ENCODE data around the gene LYST. TPM values are rescaled to one million over a fixed set of nuclear protein-coding genes. Genes with fewer than 3 reads are reported as not detected.
A peak's percentile ranks its signal among the peaks of the same experiment; 100 is the strongest.

The LYST gene
- total and polyA plus RNA-seq, 2 of the 8 experiments (the other 6 are each of a cell fraction or from before 2014, with no cell fraction given): 0.29 to 0.58 TPM

GRCh38 chr1:235843461-235843961, 23.2 kb downstream of the LYST start:
- Histone ChIP-seq H2AK5ac (ENCODE audit: low read depth, low read length) (no peak overlapping the region), H2AFZ (ENCODE audit: low read length) (no peak overlapping the region), H4K20me1 (replicated peaks in 1 of 2; ENCODE audit: control insufficient read depth in 1 of 2, insufficient read depth in 2 of 2, low read length in 2 of 2) (no peaks in the 10 kb centered on the region), H3K79me1 (ENCODE audit: low read depth, low read length) (no peaks in the 10 kb centered on the region), H3K9ac (replicated peaks in 1 of 4; ENCODE audit: extremely low read depth in 1 of 4, low read depth in 3 of 4, low read length in 3 of 4) (no peak overlapping the region), H2BK12ac (ENCODE audit: low read depth, low read length) (no peak overlapping the region), H3K18ac (ENCODE audit: extremely low read depth, low read length) (no peak overlapping the region), H4K91ac (replicated peaks; ENCODE audit: insufficient read length, low read length) (no peak overlapping the region), H4K8ac (ENCODE audit: extremely low read depth, insufficient read depth, low read length) (no peak overlapping the region), H3K4me2 (ENCODE audit: insufficient read depth in 1 of 2, low read depth in 2 of 2, low read length in 2 of 2) (no peak overlapping the region), H3K23ac (ENCODE audit: insufficient read length) (no peak overlapping the region), H3K27ac (ENCODE audit: low read depth, low read length) (no peak overlapping the region), H3K4ac (replicated peaks; ENCODE audit: insufficient read length, low read depth, low read length) (no peak overlapping the region), H3K23me2 (ENCODE audit: low read depth, low read length) (no peaks in the 10 kb centered on the region), H2BK5ac (ENCODE audit: low read depth, low read length) (no peak overlapping the region), H3K27me3 (replicated peaks in 1 of 4; ENCODE audit: control insufficient read depth in 3 of 4, extremely low read depth in 1 of 4, insufficient read depth in 3 of 4, low read length in 3 of 4) (no peaks in the 10 kb centered on the region), H3K4me3 (ENCODE audit: extremely low read depth in 1 of 4, insufficient read depth in 2 of 4, low read depth in 3 of 4, low read length in 4 of 4) (no peak overlapping the region), H3K79me2 (ENCODE audit: control insufficient read depth in 1 of 2, insufficient read depth in 2 of 2, low read length in 2 of 2) (no peaks in the 10 kb centered on the region), H4K5ac (ENCODE audit: insufficient read length, low read depth, low read length) (no peak overlapping the region), H2BK20ac (ENCODE audit: low read length) (no peak overlapping the region), H3K14ac (ENCODE audit: insufficient read length) (no peak overlapping the region), H3K36me3 (ENCODE audit: control insufficient read depth in 2 of 4, insufficient read depth in 4 of 4, low read length in 3 of 4) (no peaks in the 10 kb centered on the region), H3K9me3 (ENCODE audit: insufficient read depth in 2 of 2, low read depth in 1 of 2, low read length in 1 of 2) (no peaks in the 10 kb centered on the region), H2BK120ac (replicated peaks; ENCODE audit: low read depth, low read length) (no peak overlapping the region), H3K56ac (replicated peaks; ENCODE audit: insufficient read length, low read depth, low read length) (no peak overlapping the region), H2BK15ac (ENCODE audit: low read length) (no peak overlapping the region), H3K4me1 (replicated peaks in 1 of 4; ENCODE audit: control insufficient read depth in 3 of 4, insufficient read depth in 4 of 4, low read length in 3 of 4) (no peaks in the 10 kb centered on the region)
- WGBS, 2 experiments (ENCODE audit: extremely low coverage in 1 of 2, insufficient coverage in 1 of 2, insufficient read length in 1 of 2, insufficient replicate concordance in 2 of 2, low coverage in 1 of 2, low lambda C conversion rate in 2 of 2, missing lambda C conversion rate in 1 of 2): 58% methylated on average over 2 of the region's 2 CpGs; no CpG with 5 or more reads in 1 of the 2 experiments
- ChIA-PET CTCF (ENCODE audit: partially characterized antibody) (interaction anchor here (0.6 to 4.6 kb wide), 34 partner anchors 10 to 339 kb away, joined by 3 to 53 read pairs (median 4); partner anchors contain the start of genes B3GALNT2 and LYST), POLR2A (ENCODE audit: partially characterized antibody) (interaction anchor here (1.1 kb wide), 2 partner anchors 24 to 339 kb away, joined by 3 read pairs; partner anchors contain the start of gene B3GALNT2)
- FAIRE-seq (no peak), DNase-seq (ENCODE audit: low read depth in 1 of 2, low spot score in 2 of 2) (no peak)
- TF ChIP-seq RAD21 (IDR thresholded peaks at IDR 0.05 in 1 of 2, conservative IDR thresholded peaks at IDR 0.05 in 1 of 2; ENCODE audit: low read depth in 2 of 2, low read length in 2 of 2) (peak; percentile 54 to 61), CTCF (IDR thresholded peaks at IDR 0.05; ENCODE audit: control extremely low read depth in 1 of 3, insufficient read depth in 1 of 3, low read depth in 1 of 3, low read length in 3 of 3) (peak in 2 of 3 experiments; percentile 22 to 41; a peak in 2 of 4 replicates), RXRA (IDR thresholded peaks at IDR 0.05; ENCODE audit: insufficient read depth, low read depth, low read length) (no peak)

All from H1 (cell line).